A673 (cell line): ENCODE data around the gene CPED1.

ENCODE experiments used
- CTCF ChIP-seq: fragments of 300-800, 200-600 bp; sonication (generic); conservative IDR thresholded peaks from 2 replicates; pipeline ENCODE4 v1.5.1; 2017; ENCODE audit warnings: low read depth, mild to moderate bottlenecking, antibody characterized with exemption, low read length, moderate library complexity, mixed read lengths
- EZH2 ChIP-seq: fragments of 200-600 bp; sonication (generic); IDR thresholded peaks from 2 replicates; pipeline ENCODE4 v1.6.1; 2017; ENCODE audit warnings: borderline replicate concordance, low read depth, mild to moderate bottlenecking, mixed read lengths, antibody characterized with exemption, low read length; ENCODE audit not compliant: poor library complexity, severe bottlenecking

- no peak for TF ChIP-seq CTCF
- TF ChIP-seq EZH2, result no peak
Observed at GRCh38 chr7:120973849-120974248, 14.7 kb upstream of the CPED1 start.
